ENCODE data around the gene REXO5. TPM values are rescaled to one million over a fixed set of nuclear protein-coding genes. Genes with fewer than 3 reads are reported as not detected.
A peak's percentile ranks its signal among the peaks of the same experiment; 100 is the strongest.

Gene REXO5
- total RNA-seq, 1 donor from 2014 or later, result 2.5 TPM

GRCh38 chr16:20851601-20852000 lies 45.3 kb downstream of the REXO5 start:
- Mint-ChIP-seq H3K36me3 (ENCODE audit: unreplicated experiment) (peaks cover 15% of the 10 kb centered on the region), H3K4me1 (ENCODE audit: unreplicated experiment) (peaks cover 33% of the 10 kb centered on the region), H3K4me3 (ENCODE audit: unreplicated experiment) (no peak overlapping the region), H3K27me3 (ENCODE audit: unreplicated experiment) (no peaks in the 10 kb centered on the region), H3K27ac (ENCODE audit: unreplicated experiment) (peak overlapping the region; percentile 72), H3K9me3 (ENCODE audit: unreplicated experiment) (no peaks in the 10 kb centered on the region)
- TF ChIP-seq CTCF (IDR thresholded peaks at IDR 0.05), result no peak
- no peak for DNase-seq (ENCODE audit: extremely low spot score, unreplicated experiment)

GRCh38 chr16:20853143-20853542 lies 46.8 kb downstream of the REXO5 start:
- peaks cover 33% of the 10 kb centered on the region for H3K4me1 Mint-ChIP-seq (ENCODE audit: unreplicated experiment)

GRCh38 chr16:20853981-20854620 lies 47.8 kb downstream of the REXO5 start:
- H3K27ac Mint-ChIP-seq (ENCODE audit: unreplicated experiment), result no peak overlapping the region
- H3K4me1 Mint-ChIP-seq (ENCODE audit: unreplicated experiment), result peaks cover 34% of the 10 kb centered on the region
- H3K36me3 Mint-ChIP-seq (ENCODE audit: unreplicated experiment), result peaks cover 17% of the 10 kb centered on the region
- no peaks in the 10 kb centered on the region for H3K9me3 Mint-ChIP-seq (ENCODE audit: unreplicated experiment)
- no peak overlapping the region for H3K4me3 Mint-ChIP-seq (ENCODE audit: unreplicated experiment)
- no peak for DNase-seq (ENCODE audit: extremely low spot score, unreplicated experiment)
- H3K27me3 Mint-ChIP-seq (ENCODE audit: unreplicated experiment), result no peaks in the 10 kb centered on the region
- no peak for TF ChIP-seq CTCF (IDR thresholded peaks at IDR 0.05)

More at GRCh38 chr16:20853143-20853542, 46.8 kb downstream of the REXO5 start:
- no peak for TF ChIP-seq CTCF (IDR thresholded peaks at IDR 0.05)
- Mint-ChIP-seq H3K27ac (ENCODE audit: unreplicated experiment) (peak overlapping the region; percentile 70), H3K4me3 (ENCODE audit: unreplicated experiment) (no peak overlapping the region), H3K9me3 (ENCODE audit: unreplicated experiment) (no peaks in the 10 kb centered on the region), H3K36me3 (ENCODE audit: unreplicated experiment) (peaks cover 15% of the 10 kb centered on the region), H3K27me3 (ENCODE audit: unreplicated experiment) (no peaks in the 10 kb centered on the region)
- DNase-seq (ENCODE audit: extremely low spot score, unreplicated experiment), result no peak

- Mint-ChIP-seq H3K4me1 (ENCODE audit: unreplicated experiment) (peaks cover 33% of the 10 kb centered on the region), H3K27me3 (ENCODE audit: unreplicated experiment) (no peaks in the 10 kb centered on the region), H3K27ac (ENCODE audit: unreplicated experiment) (no peak overlapping the region), H3K36me3 (ENCODE audit: unreplicated experiment) (peaks cover 23% of the 10 kb centered on the region), H3K4me3 (ENCODE audit: unreplicated experiment) (no peak overlapping the region), H3K9me3 (ENCODE audit: unreplicated experiment) (no peaks in the 10 kb centered on the region)
- TF ChIP-seq CTCF (IDR thresholded peaks at IDR 0.05), result no peak
- DNase-seq (ENCODE audit: extremely low spot score, unreplicated experiment), result no peak
Observed at GRCh38 chr16:20854963-20855362, 48.6 kb downstream of the REXO5 start.

GRCh38 chr16:20857281-20857680 lies 51.0 kb downstream of the REXO5 start:
- TF ChIP-seq CTCF (IDR thresholded peaks at IDR 0.05), result no peak
- H3K27ac Mint-ChIP-seq (ENCODE audit: unreplicated experiment), result no peak overlapping the region
- peaks cover 31% of the 10 kb centered on the region for H3K36me3 Mint-ChIP-seq (ENCODE audit: unreplicated experiment)
- H3K9me3 Mint-ChIP-seq (ENCODE audit: unreplicated experiment), result no peaks in the 10 kb centered on the region
- H3K4me3 Mint-ChIP-seq (ENCODE audit: unreplicated experiment), result no peak overlapping the region
- H3K27me3 Mint-ChIP-seq (ENCODE audit: unreplicated experiment), result no peaks in the 10 kb centered on the region
- H3K4me1 Mint-ChIP-seq (ENCODE audit: unreplicated experiment), result peaks cover 10% of the 10 kb centered on the region
- no peak for DNase-seq (ENCODE audit: extremely low spot score, unreplicated experiment)
